Measurements from ENCODE around the gene KCTD1. TPM values are rescaled to one million over a fixed set of nuclear protein-coding genes. Genes with fewer than 3 reads are reported as not detected.

Gene KCTD1
- total and polyA plus RNA-seq, 4 donors = 5.1 to 13.2 (median 9.3) TPM

GRCh38 chr18:26551695-26552081 lies 3.3 kb upstream of the KCTD1 start:
- no peaks in the 10 kb centered on the region for H3K4me1 ChIP-seq (ENCODE audit: control insufficient read depth in 1 of 2, insufficient read depth in 2 of 2, low read length in 2 of 2)
- intact Hi-C loops (cut with DNase I) = loop anchor here in 1 of 2 donors (10.0 kb wide), 1 partner anchor 327 kb away; the partner anchor contains the start of gene TAF4B
- no peaks in the 10 kb centered on the region for H3K9me3 ChIP-seq (ENCODE audit: control insufficient read depth, low read length)
- WGBS, 2 donors = 71 to 78% methylated on average over 4 of the region's 4 CpGs
- ATAC-seq (ENCODE audit: low FRiP score) (no peak), DNase-seq (no peak)
- no peak overlapping the region for H3K27ac ChIP-seq (ENCODE audit: low read depth in 1 of 2, low read length in 2 of 2)
- H3K36me3 ChIP-seq (ENCODE audit: control insufficient read depth in 1 of 2, insufficient read depth in 2 of 2, low read length in 1 of 2) = no peaks in the 10 kb centered on the region
- no peaks in the 10 kb centered on the region for H3K27me3 ChIP-seq (ENCODE audit: control insufficient read depth in 1 of 2, insufficient read depth in 2 of 2, low read length in 1 of 2)
- no peak overlapping the region for H3K4me3 ChIP-seq (ENCODE audit: low read length in 2 of 2)

- 12 to 13% methylated on average over 28 of the region's 28 CpGs for WGBS, 2 donors
Observed at GRCh38 chr18:26550998-26551694, 2.8 kb upstream of the KCTD1 start.

GRCh38 chr18:26549263-26550094 lies 1.1 kb upstream of the KCTD1 start:
- ATAC-seq (ENCODE audit: low FRiP score) = peak; percentile 80
- WGBS, 2 donors = 0% methylated on average over 61 to 71 of the region's 71 CpGs
- no peaks in the 10 kb centered on the region for H3K9me3 ChIP-seq (ENCODE audit: control insufficient read depth, low read length)
- DNase-seq = peak; percentile 79 to 90
- no peaks in the 10 kb centered on the region for H3K36me3 ChIP-seq (ENCODE audit: control insufficient read depth in 1 of 2, insufficient read depth in 2 of 2, low read length in 1 of 2)
- peak overlapping the region; percentile 73 to 91 for H3K4me3 ChIP-seq (ENCODE audit: low read length in 2 of 2)
- intact Hi-C loops (cut with DNase I) = loop anchor here (5.0 to 10.0 kb wide), 4 partner anchors 98 to 325 kb away; partner anchors contain the start of gene TAF4B (in 1 of the 2)
- H3K4me1 ChIP-seq (ENCODE audit: control insufficient read depth in 1 of 2, insufficient read depth in 2 of 2, low read length in 2 of 2) = no peaks in the 10 kb centered on the region
- no peaks in the 10 kb centered on the region for H3K27me3 ChIP-seq (ENCODE audit: control insufficient read depth in 1 of 2, insufficient read depth in 2 of 2, low read length in 1 of 2)
- peak overlapping the region in 1 of 2 donors; percentile 13 for H3K27ac ChIP-seq (ENCODE audit: low read depth in 1 of 2, low read length in 2 of 2)

More at GRCh38 chr18:26550998-26551694, 2.8 kb upstream of the KCTD1 start:
- Histone ChIP-seq H3K4me3 (ENCODE audit: low read length in 2 of 2) (peak overlapping the region; percentile 0 to 40), H3K4me1 (ENCODE audit: control insufficient read depth in 1 of 2, insufficient read depth in 2 of 2, low read length in 2 of 2) (no peaks in the 10 kb centered on the region), H3K27me3 (ENCODE audit: control insufficient read depth in 1 of 2, insufficient read depth in 2 of 2, low read length in 1 of 2) (no peaks in the 10 kb centered on the region), H3K36me3 (ENCODE audit: control insufficient read depth in 1 of 2, insufficient read depth in 2 of 2, low read length in 1 of 2) (no peaks in the 10 kb centered on the region), H3K9me3 (ENCODE audit: control insufficient read depth, low read length) (no peaks in the 10 kb centered on the region), H3K27ac (ENCODE audit: low read depth in 1 of 2, low read length in 2 of 2) (no peak overlapping the region)
- ATAC-seq (ENCODE audit: low FRiP score) (peak; percentile 33), DNase-seq (peak in 1 of 2 donors; percentile 42)
- intact Hi-C loops (cut with DNase I) = loop anchor here in 1 of 2 donors (10.0 kb wide), 1 partner anchor 326 kb away; the partner anchor contains the start of gene TAF4B

- no peaks in the 10 kb centered on the region for H3K36me3 ChIP-seq (ENCODE audit: control insufficient read depth in 1 of 2, insufficient read depth in 2 of 2, low read length in 1 of 2)
- ATAC-seq (ENCODE audit: low FRiP score) = peak; percentile 37
- H3K27ac ChIP-seq (ENCODE audit: low read depth in 1 of 2, low read length in 2 of 2) = no peak overlapping the region
- 5 to 8% methylated on average over 65 to 84 of the region's 84 CpGs for WGBS, 2 donors
- no peaks in the 10 kb centered on the region for H3K4me1 ChIP-seq (ENCODE audit: control insufficient read depth in 1 of 2, insufficient read depth in 2 of 2, low read length in 2 of 2)
- intact Hi-C loops (cut with DNase I) = loop anchor here (5.0 to 10.0 kb wide), 3 partner anchors 99 to 243 kb away; no protein-coding TSS in a partner anchor
- H3K9me3 ChIP-seq (ENCODE audit: control insufficient read depth, low read length) = no peaks in the 10 kb centered on the region
- H3K4me3 ChIP-seq (ENCODE audit: low read length in 2 of 2) = peak overlapping the region; percentile 73 to 91
- H3K27me3 ChIP-seq (ENCODE audit: control insufficient read depth in 1 of 2, insufficient read depth in 2 of 2, low read length in 1 of 2) = no peaks in the 10 kb centered on the region
- peak; percentile 73 to 87 for DNase-seq
Observed at GRCh38 chr18:26547646-26548414, 523 bp downstream of the KCTD1 start.

GRCh38 chr18:26546875-26547645 lies 1.3 kb downstream of the KCTD1 start:
- Histone ChIP-seq H3K4me3 (ENCODE audit: low read length in 2 of 2) (no peak overlapping the region), H3K4me1 (ENCODE audit: control insufficient read depth in 1 of 2, insufficient read depth in 2 of 2, low read length in 2 of 2) (no peaks in the 10 kb centered on the region), H3K36me3 (ENCODE audit: control insufficient read depth in 1 of 2, insufficient read depth in 2 of 2, low read length in 1 of 2) (no peaks in the 10 kb centered on the region), H3K27ac (ENCODE audit: low read depth in 1 of 2, low read length in 2 of 2) (no peak overlapping the region), H3K27me3 (ENCODE audit: control insufficient read depth in 1 of 2, insufficient read depth in 2 of 2, low read length in 1 of 2) (no peaks in the 10 kb centered on the region), H3K9me3 (ENCODE audit: control insufficient read depth, low read length) (no peaks in the 10 kb centered on the region)
- ATAC-seq (ENCODE audit: low FRiP score) (no peak), DNase-seq (peak; percentile 41 to 78)
- intact Hi-C loops (cut with DNase I) = loop anchor here (5.0 to 10.0 kb wide), 3 partner anchors 100 to 242 kb away; no protein-coding TSS in a partner anchor
- WGBS, 2 donors = 59 to 63% methylated on average over 69 of the region's 69 CpGs

GRCh38 chr18:26546170-26546874 lies 2.0 kb downstream of the KCTD1 start:
- H3K36me3 ChIP-seq (ENCODE audit: control insufficient read depth in 1 of 2, insufficient read depth in 2 of 2, low read length in 1 of 2) = no peaks in the 10 kb centered on the region

GRCh38 chr18:26545335-26546123 lies 2.8 kb downstream of the KCTD1 start:
- no peaks in the 10 kb centered on the region for H3K36me3 ChIP-seq (ENCODE audit: control insufficient read depth in 1 of 2, insufficient read depth in 2 of 2, low read length in 1 of 2)
- H3K9me3 ChIP-seq (ENCODE audit: control insufficient read depth, low read length) = no peaks in the 10 kb centered on the region
- ATAC-seq (ENCODE audit: low FRiP score) (no peak), DNase-seq (no peak)
- intact Hi-C loops (cut with DNase I) = loop anchor here (5.0 to 10.0 kb wide), 3 partner anchors 102 to 241 kb away; no protein-coding TSS in a partner anchor
- H3K4me3 ChIP-seq (ENCODE audit: low read length in 2 of 2) = no peak overlapping the region
- H3K27me3 ChIP-seq (ENCODE audit: control insufficient read depth in 1 of 2, insufficient read depth in 2 of 2, low read length in 1 of 2) = no peaks in the 10 kb centered on the region
- no peak overlapping the region for H3K27ac ChIP-seq (ENCODE audit: low read depth in 1 of 2, low read length in 2 of 2)
- 46 to 50% methylated on average over 7 of the region's 7 CpGs for WGBS, 2 donors
- no peaks in the 10 kb centered on the region for H3K4me1 ChIP-seq (ENCODE audit: control insufficient read depth in 1 of 2, insufficient read depth in 2 of 2, low read length in 2 of 2)

More at GRCh38 chr18:26546170-26546874, 2.0 kb downstream of the KCTD1 start:
- Histone ChIP-seq H3K27ac (ENCODE audit: low read depth in 1 of 2, low read length in 2 of 2) (no peak overlapping the region), H3K9me3 (ENCODE audit: control insufficient read depth, low read length) (no peaks in the 10 kb centered on the region), H3K27me3 (ENCODE audit: control insufficient read depth in 1 of 2, insufficient read depth in 2 of 2, low read length in 1 of 2) (no peaks in the 10 kb centered on the region), H3K4me3 (ENCODE audit: low read length in 2 of 2) (no peak overlapping the region), H3K4me1 (ENCODE audit: control insufficient read depth in 1 of 2, insufficient read depth in 2 of 2, low read length in 2 of 2) (no peaks in the 10 kb centered on the region)
- WGBS, 2 donors = 81 to 84% methylated on average over 16 of the region's 16 CpGs
- ATAC-seq (ENCODE audit: low FRiP score) = no peak
- DNase-seq = no peak
- intact Hi-C loops (cut with DNase I) = loop anchor here (5.0 to 10.0 kb wide), 3 partner anchors 101 to 242 kb away; no protein-coding TSS in a partner anchor
